HEK293 (cell line): ENCODE results near the gene FBLN5.

Experiments
- BCL11A ChIP-seq: fragments of 450-650 bp; formaldehyde crosslinking; IDR thresholded peaks from 2 replicates; pipeline ENCODE4 v1.5.1; 2016; ENCODE audit warnings: low read depth, missing biosample characterization, missing genetic modification characterization
- CTCF ChIP-seq: fragments of 450-650 bp; formaldehyde crosslinking; IDR thresholded peaks from 2 replicates; pipeline ENCODE4 v1.5.1; 2016; ENCODE audit warnings: missing biosample characterization, missing genetic modification characterization
- HOXD13 ChIP-seq: sonication (generic); formaldehyde crosslinking; IDR thresholded peaks from 2 replicates; pipeline ENCODE4 v1.8.0; 2022; ENCODE audit warnings: missing genetic modification reagents, borderline replicate concordance
- REST ChIP-seq: fragments of 450-650 bp; formaldehyde crosslinking; IDR thresholded peaks from 2 replicates; pipeline ENCODE4 v1.5.1; 2016; ENCODE audit warnings: missing biosample characterization, missing genetic modification characterization
- SCRT1 ChIP-seq: fragments of 450-650 bp; formaldehyde crosslinking; IDR thresholded peaks from 2 replicates; pipeline ENCODE4 v1.5.1; 2016; ENCODE audit warnings: missing biosample characterization, missing genetic modification characterization, borderline replicate concordance
- SETDB1 ChIP-seq: IDR thresholded peaks from one replicate; pipeline ENCODE4 v1.6.1; 2017; ENCODE audit warnings: mild to moderate bottlenecking, low read length, moderate library complexity, mixed read lengths; ENCODE audit not compliant: insufficient read length
- ZBTB26 ChIP-seq: fragments of 450-650 bp; formaldehyde crosslinking; optimal IDR thresholded peaks from 2 replicates; pipeline ENCODE3; 2016; ENCODE audit warnings: missing biosample characterization, mild to moderate bottlenecking, missing genetic modification characterization
- ZBTB8A ChIP-seq: fragments of 450-650 bp; formaldehyde crosslinking; IDR thresholded peaks from 2 replicates; pipeline ENCODE4 v1.5.1; 2016; ENCODE audit warnings: missing biosample characterization, missing genetic modification characterization
- ZNF114 ChIP-seq: fragments of 450-650 bp; formaldehyde crosslinking; IDR thresholded peaks from 2 replicates; pipeline ENCODE4 v1.5.0; 2017; ENCODE audit warnings: missing biosample characterization, missing genetic modification characterization
- ZNF146 ChIP-seq: fragments of 450-650 bp; formaldehyde crosslinking; IDR thresholded peaks from 2 replicates; pipeline ENCODE4 v1.5.1; 2016; ENCODE audit warnings: missing biosample characterization, missing genetic modification characterization
- ZNF211 ChIP-seq: fragments of 450-650 bp; formaldehyde crosslinking; IDR thresholded peaks from 2 replicates; pipeline ENCODE4 v1.5.1; 2016; ENCODE audit warnings: low read depth, missing biosample characterization, missing genetic modification characterization
- ZNF423 ChIP-seq: fragments of 450-650 bp; formaldehyde crosslinking; IDR thresholded peaks from 2 replicates; pipeline ENCODE4 v1.5.1; 2016; ENCODE audit warnings: missing biosample characterization, missing genetic modification characterization
- ZNF558 ChIP-seq: fragments of 450-650 bp; formaldehyde crosslinking; IDR thresholded peaks from 2 replicates; pipeline ENCODE4 v1.5.1; 2016; ENCODE audit warnings: missing biosample characterization, missing genetic modification characterization

- TF ChIP-seq ZNF146 (no peak), ZNF423 (tag by site-specific recombination) (no peak), ZNF558 (tag by site-specific recombination) (no peak), ZNF114 (tag by site-specific recombination) (no peak), REST (tag by site-specific recombination) (no peak), CTCF (peak; percentile 52; the same call in 1 of the 2 replicates), HOXD13 (CRISPR knock-in tag) (no peak), ZBTB26 (tag by site-specific recombination) (no peak), BCL11A (tag by site-specific recombination) (peak; percentile 54; the same call in 1 of the 2 replicates), ZBTB8A (tag by site-specific recombination) (no peak), SETDB1 (no peak), ZNF211 (tag by site-specific recombination) (no peak), SCRT1 (no peak)
These were observed 88.8 kb downstream of the FBLN5 start for GRCh38 chr14:91858536-91859275.
